ENCODE measurements around the gene STPG3.
"Not testable (repeated sequence)": the region's sequence is repeated elsewhere in the genome, so short reads cannot be mapped to it uniquely, and the experiment has no call there.

STPG3 gene

GRCh38 chr9:137245450-137246421 lies 5.3 kb upstream of the STPG3 start:
- no peak for DNase-seq (ENCODE audit: low read depth)

- no peak for DNase-seq (ENCODE audit: low read depth)
Measured at GRCh38 chr9:137247135-137247915, 3.8 kb upstream of the STPG3 start.

- DNase-seq (ENCODE audit: low read depth), result no peak
Measured at GRCh38 chr9:137247916-137248175, 3.2 kb upstream of the STPG3 start.

GRCh38 chr9:137250329-137251193 lies 525 bp upstream of the STPG3 start:
- no peak for DNase-seq (ENCODE audit: low read depth)

GRCh38 chr9:137251490-137252268 lies 593 bp downstream of the STPG3 start:
- no peak for DNase-seq (ENCODE audit: low read depth)

GRCh38 chr9:137252555-137253506 lies 1.7 kb downstream of the STPG3 start:
- DNase-seq (ENCODE audit: low read depth), result no peak

GRCh38 chr9:137253717-137254623 lies 2.9 kb downstream of the STPG3 start:
- no peak for DNase-seq (ENCODE audit: low read depth)

- peak; percentile 92 for DNase-seq (ENCODE audit: low read depth)
Measured at GRCh38 chr9:137254624-137255447, 3.8 kb downstream of the STPG3 start, which contains the start of gene NELFB. NELFB (plus strand) TSS chr9:137255327.

- DNase-seq (ENCODE audit: low read depth), result no peak
Measured at GRCh38 chr9:137255448-137256114, 4.5 kb downstream of the STPG3 start.

- DNase-seq (ENCODE audit: low read depth), result no peak
Measured at GRCh38 chr9:137256362-137256761, 5.3 kb downstream of the STPG3 start.

GRCh38 chr9:137256856-137257255 lies 5.8 kb downstream of the STPG3 start:
- DNase-seq (ENCODE audit: low read depth), result no peak

- DNase-seq (ENCODE audit: low read depth), result not testable (repeated sequence)
Measured at GRCh38 chr9:137262173-137262908, 11.3 kb downstream of the STPG3 start.

GRCh38 chr9:137262909-137263285 lies 11.8 kb downstream of the STPG3 start:
- DNase-seq (ENCODE audit: low read depth), result no peak

- no peak for DNase-seq (ENCODE audit: low read depth)
Measured at GRCh38 chr9:137263506-137263905, 12.4 kb downstream of the STPG3 start.

GRCh38 chr9:137264067-137264466 lies 13.0 kb downstream of the STPG3 start:
- no peak for DNase-seq (ENCODE audit: low read depth)

GRCh38 chr9:137265496-137266161 lies 14.5 kb downstream of the STPG3 start:
- no peak for DNase-seq (ENCODE audit: low read depth)

GRCh38 chr9:137266162-137266527 lies 15.1 kb downstream of the STPG3 start:
- DNase-seq (ENCODE audit: low read depth), result no peak

All from stimulated activated CD8-positive, alpha-beta memory T cell treated with anti-CD3 and anti-CD28 coated beads, Interleukin-15, amount 100 ng/mL, for 1 hour (primary cell).